GM18870 (cell line): ENCODE results near the gene LSM14B.
"Not testable (repeated sequence)": the region's sequence is repeated elsewhere in the genome, so short reads cannot be mapped to it uniquely, and the experiment has no call there.

Source experiments
- ATAC-seq: cut with Tn5 transposase; IDR thresholded peaks from one replicate; pipeline ENCODE4 v1.9.1; 2021; ENCODE audit warnings: moderate library complexity; ENCODE audit not compliant: unreplicated experiment

Gene LSM14B

GRCh38 chr20:62112368-62112767 lies 9.9 kb upstream of the LSM14B start:
- ATAC-seq: no peak

- no peak for ATAC-seq
Measured at GRCh38 chr20:62114894-62115293, 7.4 kb upstream of the LSM14B start.

DNA sequence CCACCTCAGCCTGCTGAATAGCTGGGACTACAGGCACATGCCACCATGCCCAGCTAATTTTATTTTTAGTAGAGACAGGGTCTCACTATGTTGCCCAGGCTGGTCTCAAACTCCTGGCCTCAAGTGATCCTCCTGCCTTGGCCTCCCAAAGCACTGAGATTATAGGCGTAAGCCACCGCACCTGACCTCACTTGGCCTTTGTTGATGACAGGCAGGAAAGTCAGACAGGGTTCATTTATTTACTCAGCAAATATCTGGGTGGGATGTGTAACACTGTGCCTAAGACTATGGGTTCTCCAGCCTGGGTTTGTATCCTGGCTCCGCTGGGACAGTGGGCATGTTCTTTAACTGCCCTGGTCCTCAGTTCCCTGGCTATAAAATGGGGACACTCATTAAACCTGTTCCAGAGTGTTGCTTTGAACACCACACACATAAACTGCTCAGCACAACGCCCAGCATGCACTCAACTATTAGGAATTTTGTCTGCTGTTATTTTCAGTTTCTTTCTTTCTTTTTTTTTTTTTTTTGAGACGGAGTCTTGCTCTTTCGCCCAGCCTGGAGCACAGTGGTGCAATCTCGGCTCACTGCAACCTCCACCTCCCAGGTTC lies 6.4 kb upstream of the LSM14B start:
- not testable (repeated sequence) for ATAC-seq

- ATAC-seq: no peak
Measured at GRCh38 chr20:62116558-62117361, 5.5 kb upstream of the LSM14B start.

GRCh38 chr20:62117362-62117646 lies 5.0 kb upstream of the LSM14B start:
- ATAC-seq: no peak

DNA sequence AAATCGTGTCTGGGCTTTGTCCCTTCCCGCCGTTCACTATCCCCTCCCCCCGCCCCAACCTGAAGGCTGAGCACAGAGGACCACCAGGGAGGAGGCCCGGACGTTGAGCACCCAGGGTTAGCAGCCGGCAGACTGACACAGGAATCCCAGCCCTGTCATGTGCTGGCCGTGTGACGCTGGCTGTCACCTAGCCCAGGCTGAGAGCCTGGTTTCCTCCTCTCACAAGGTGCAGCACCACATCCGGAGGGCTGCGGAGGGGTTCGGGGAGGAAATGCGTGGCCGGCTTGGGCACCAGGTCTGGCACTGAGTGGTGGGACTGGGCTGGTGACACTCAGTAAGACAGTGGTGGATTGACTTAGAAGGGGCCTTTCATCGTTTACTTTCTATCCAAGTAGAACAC lies 4.6 kb upstream of the LSM14B start:
- no peak for ATAC-seq

- no peak for ATAC-seq
Measured at GRCh38 chr20:62118113-62119043, 3.9 kb upstream of the LSM14B start.

DNA sequence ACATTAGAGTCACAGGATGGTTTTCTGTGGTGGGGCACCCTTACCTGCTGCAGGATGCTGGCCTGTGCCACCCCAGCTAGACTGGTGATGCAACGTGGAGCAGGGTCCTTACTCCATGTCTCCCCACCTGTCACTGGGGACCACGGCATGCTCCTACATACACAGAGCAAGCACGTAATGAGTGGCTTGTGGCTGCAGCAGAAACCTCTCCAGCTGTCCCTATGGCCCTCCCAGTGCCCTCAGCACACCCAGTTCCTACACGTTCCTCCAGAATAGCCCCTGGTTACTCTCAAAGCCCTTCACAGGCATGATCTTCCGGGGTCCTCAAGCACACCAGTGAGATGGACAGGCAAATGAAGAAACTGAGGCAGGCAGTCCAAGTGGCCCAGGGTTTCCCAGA lies 3.2 kb upstream of the LSM14B start:
- ATAC-seq: no peak

GRCh38 chr20:62119591-62120364 lies 2.5 kb upstream of the LSM14B start:
- ATAC-seq: no peak

DNA sequence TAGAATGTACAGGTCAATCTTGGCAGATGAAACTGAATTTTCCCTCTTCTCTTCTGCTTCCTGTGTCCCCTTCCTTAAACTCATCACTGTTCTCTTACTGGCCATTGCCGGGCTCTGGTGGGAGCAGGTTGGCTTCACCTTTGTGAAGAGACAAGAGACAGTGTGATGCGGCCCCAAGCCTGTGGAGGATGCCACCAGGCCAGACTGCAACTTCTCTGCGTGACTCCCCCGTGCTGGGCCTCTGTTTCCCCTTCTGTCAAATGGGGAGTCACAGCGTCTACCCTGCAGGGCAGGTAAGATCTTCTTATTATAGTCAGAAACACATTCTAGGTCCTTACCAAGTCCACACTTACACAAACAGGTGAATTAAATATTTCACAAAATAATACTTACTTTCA lies 1.9 kb upstream of the LSM14B start:
- ATAC-seq: no peak

- no peak for ATAC-seq
Measured at GRCh38 chr20:62120990-62121775, 1.1 kb upstream of the LSM14B start.

GRCh38 chr20:62122654-62123449 lies 577 bp downstream of the LSM14B start:
- ATAC-seq: peak; percentile 7

DNA sequence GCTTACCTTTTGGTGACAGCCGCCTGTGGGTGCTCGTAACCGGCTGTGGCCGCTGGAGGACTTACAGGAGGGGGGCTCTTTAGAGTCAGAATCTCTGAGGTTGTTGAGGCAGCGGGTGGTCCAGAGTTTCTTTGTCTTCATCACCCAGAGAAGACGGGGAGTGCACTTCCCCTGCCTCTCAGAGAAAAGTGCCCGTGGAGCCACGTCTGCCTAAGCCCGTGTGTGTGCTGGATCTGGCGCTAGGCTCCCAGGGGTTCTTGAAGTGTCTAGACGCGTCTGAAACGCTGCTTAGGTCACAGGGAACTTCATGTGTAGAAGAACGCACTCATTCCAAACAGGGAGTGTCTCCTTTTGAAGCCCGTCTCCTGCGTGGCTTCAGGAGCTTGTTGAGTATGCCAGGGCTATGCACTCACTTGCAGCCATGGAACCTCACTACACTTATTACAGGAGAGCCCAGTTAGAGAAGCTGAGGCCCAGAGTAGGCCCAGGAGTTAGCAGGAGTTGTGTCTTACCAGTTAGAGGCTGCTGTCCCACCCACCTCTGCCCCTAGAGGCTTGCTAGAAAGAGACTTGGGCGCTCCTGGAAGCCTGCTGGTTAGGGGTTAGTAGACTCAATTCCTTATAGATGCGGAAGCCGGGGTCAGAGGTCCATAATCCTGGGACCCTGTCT lies 1.3 kb downstream of the LSM14B start:
- no peak for ATAC-seq

- no peak for ATAC-seq
Measured at GRCh38 chr20:62126141-62126540, 3.9 kb downstream of the LSM14B start.

DNA sequence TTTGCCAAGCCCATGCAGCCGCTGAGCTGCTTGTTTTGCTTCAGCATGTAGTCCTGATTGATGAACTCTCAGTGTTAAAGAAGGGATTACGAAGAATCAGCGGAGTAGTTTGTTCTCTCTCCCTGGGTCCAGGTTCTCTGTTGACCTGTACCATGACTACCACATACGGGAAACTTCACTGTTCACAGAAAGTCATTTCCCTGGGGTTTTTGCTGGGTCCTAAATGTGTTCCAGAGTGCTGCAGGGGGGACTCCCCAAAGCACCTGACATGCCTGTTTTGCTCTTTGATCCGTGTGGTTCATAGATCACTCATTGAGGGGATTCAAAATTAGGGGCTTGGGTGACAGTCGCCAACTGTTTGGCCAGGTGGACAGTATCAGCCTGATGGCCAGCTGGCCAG lies 5.5 kb downstream of the LSM14B start:
- no peak for ATAC-seq

DNA sequence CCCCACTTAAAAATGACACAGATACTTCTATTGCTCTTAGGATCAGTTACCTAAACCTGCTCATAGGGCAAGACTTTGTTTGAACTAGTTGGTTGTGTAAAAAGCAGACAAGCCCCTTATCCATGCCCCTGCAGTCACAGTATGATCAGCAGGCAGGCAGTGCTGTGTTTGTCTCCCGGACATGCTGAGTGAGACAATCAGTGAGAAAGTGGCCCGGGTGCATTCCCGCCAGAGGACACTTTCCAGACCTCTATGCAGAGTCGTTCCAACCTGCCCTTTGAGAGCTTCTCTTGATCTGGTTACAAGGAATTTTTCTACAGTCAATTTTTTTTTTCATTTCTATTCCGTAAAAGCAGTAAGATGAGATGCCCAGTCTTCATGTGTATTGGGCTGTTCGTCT lies 6.2 kb downstream of the LSM14B start:
- no peak for ATAC-seq

DNA sequence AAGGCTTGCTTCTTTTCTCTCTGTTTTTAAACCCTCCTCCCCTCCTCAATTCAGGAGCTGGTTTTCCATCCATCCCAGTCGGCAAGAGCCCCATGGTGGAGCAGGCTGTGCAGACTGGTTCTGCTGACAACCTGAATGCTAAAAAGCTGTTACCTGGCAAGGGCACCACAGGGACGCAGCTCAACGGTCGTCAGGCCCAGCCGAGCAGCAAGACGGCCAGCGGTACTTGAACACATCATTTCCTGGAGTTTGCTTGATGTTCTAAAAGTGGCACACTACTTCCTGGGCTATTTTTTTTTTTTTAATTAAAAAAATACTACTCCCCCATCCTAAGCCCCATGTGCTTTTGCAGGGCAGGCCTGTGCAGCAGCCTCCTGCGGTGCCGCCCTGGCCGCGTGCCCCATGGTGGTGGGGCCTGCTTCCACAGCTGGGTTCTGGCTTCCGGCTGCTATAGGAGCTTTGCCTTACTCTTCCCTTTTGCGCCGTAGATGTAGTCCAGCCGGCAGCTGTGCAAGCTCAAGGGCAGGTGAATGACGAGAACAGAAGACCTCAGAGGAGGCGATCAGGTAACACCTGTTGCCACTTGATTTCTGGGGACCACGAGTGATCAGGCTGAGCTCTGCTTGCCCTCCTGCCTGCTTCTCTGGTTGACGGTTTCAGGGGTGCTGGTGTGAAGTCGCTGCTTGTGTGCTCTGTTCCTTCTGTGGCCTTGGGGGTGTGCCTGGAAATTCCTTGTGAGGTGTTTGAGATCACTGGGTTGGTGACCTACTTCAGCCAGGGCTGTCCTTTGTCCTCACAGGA lies 7.7 kb downstream of the LSM14B start:
- ATAC-seq: no peak
